HL-60 (cell line): ENCODE data around the gene ERGIC3.

Source experiments
- POLR2AphosphoS5 ChIP-seq: IDR thresholded peaks from 2 replicates; pipeline ENCODE4 v1.6.1; 2012; ENCODE audit warnings: low read depth
- TF ChIP-seq, protein P1 (sequence below): IDR thresholded peaks from one replicate; pipeline ENCODE4 v1.5.1; 2011; ENCODE audit warnings: low read length, control low read depth, inconsistent platforms; ENCODE audit not compliant: insufficient read depth

GRCh38 chr20:35600993-35601973, 59.4 kb downstream of the ERGIC3 start:
- TF ChIP-seq, protein P1, sequence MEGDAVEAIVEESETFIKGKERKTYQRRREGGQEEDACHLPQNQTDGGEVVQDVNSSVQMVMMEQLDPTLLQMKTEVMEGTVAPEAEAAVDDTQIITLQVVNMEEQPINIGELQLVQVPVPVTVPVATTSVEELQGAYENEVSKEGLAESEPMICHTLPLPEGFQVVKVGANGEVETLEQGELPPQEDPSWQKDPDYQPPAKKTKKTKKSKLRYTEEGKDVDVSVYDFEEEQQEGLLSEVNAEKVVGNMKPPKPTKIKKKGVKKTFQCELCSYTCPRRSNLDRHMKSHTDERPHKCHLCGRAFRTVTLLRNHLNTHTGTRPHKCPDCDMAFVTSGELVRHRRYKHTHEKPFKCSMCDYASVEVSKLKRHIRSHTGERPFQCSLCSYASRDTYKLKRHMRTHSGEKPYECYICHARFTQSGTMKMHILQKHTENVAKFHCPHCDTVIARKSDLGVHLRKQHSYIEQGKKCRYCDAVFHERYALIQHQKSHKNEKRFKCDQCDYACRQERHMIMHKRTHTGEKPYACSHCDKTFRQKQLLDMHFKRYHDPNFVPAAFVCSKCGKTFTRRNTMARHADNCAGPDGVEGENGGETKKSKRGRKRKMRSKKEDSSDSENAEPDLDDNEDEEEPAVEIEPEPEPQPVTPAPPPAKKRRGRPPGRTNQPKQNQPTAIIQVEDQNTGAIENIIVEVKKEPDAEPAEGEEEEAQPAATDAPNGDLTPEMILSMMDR, result peak; percentile 18
- 0 out of 2 replicates have a peak, but pooled peaks have one; percentile 29 for TF ChIP-seq POLR2AphosphoS5
